ENCODE results near the gene PACS1.

- no peak for TF ChIP-seq CTCF (IDR thresholded peaks at IDR 0.05)
- TF ChIP-seq EZH2 (IDR thresholded peaks at IDR 0.05; ENCODE audit: borderline replicate concordance, insufficient read depth, low read depth, low read length, poor library complexity, severe bottlenecking), result no peak
Measured at GRCh38 chr11:66267039-66267378, 196.9 kb downstream of the PACS1 start.
